Kidney tubule cell (primary cell): ENCODE data around the gene TBX18.

ENCODE experiments used
- DNase-seq: peaks from one replicate; pipeline ENCODE4 v3.0.0-alpha.2; 2018; ENCODE audit warnings: low spot score

Gene TBX18

GRCh38 chr6:84743616-84744015 lies 20.8 kb downstream of the TBX18 start:
- no peak for DNase-seq

- no peak for DNase-seq
Observed at GRCh38 chr6:84740385-84740784, 24.0 kb downstream of the TBX18 start.

GRCh38 chr6:84739866-84740208 lies 24.6 kb downstream of the TBX18 start:
- DNase-seq, result no peak

- peak; percentile 20 for DNase-seq
Observed at GRCh38 chr6:84738996-84739865, 25.2 kb downstream of the TBX18 start.

GRCh38 chr6:84733889-84734288 lies 30.5 kb downstream of the TBX18 start:
- no peak for DNase-seq

GRCh38 chr6:84731901-84732300 lies 32.5 kb downstream of the TBX18 start:
- no peak for DNase-seq

- no peak for DNase-seq
Observed at GRCh38 chr6:84731401-84731800, 33.0 kb downstream of the TBX18 start.

- DNase-seq, result peak; percentile 38
Observed at GRCh38 chr6:84728602-84729001, 35.8 kb downstream of the TBX18 start.

GRCh38 chr6:84719152-84719551 lies 45.2 kb downstream of the TBX18 start:
- no peak for DNase-seq

- no peak for DNase-seq
Observed at GRCh38 chr6:84718038-84718955, 46.1 kb downstream of the TBX18 start.

GRCh38 chr6:84709121-84709520 lies 55.3 kb downstream of the TBX18 start:
- DNase-seq, result no peak

- no peak for DNase-seq
Observed at GRCh38 chr6:84707171-84707570, 57.2 kb downstream of the TBX18 start.

GRCh38 chr6:84696166-84696565 lies 68.2 kb downstream of the TBX18 start:
- DNase-seq, result no peak

- no peak for DNase-seq
Observed at GRCh38 chr6:84691978-84692623, 72.3 kb downstream of the TBX18 start.

GRCh38 chr6:84688141-84688873 lies 76.1 kb downstream of the TBX18 start:
- no peak for DNase-seq

- no peak for DNase-seq
Observed at GRCh38 chr6:84687431-84687830, 77.0 kb downstream of the TBX18 start.

- DNase-seq, result peak; percentile 29
Observed at GRCh38 chr6:84685983-84686584, 78.3 kb downstream of the TBX18 start.

GRCh38 chr6:84681693-84682326 lies 82.6 kb downstream of the TBX18 start:
- no peak for DNase-seq

- no peak for DNase-seq
Observed at GRCh38 chr6:84675651-84676050, 88.7 kb downstream of the TBX18 start.

- DNase-seq, result no peak
Observed at GRCh38 chr6:84674395-84674794, 90.0 kb downstream of the TBX18 start.

- no peak for DNase-seq
Observed at GRCh38 chr6:84671183-84671582, 93.2 kb downstream of the TBX18 start.
